H1 (cell line): ENCODE measurements around the gene KIT. TPM values are rescaled to one million over a fixed set of nuclear protein-coding genes. Genes with fewer than 3 reads are reported as not detected.

ENCODE experiments used
- CTCF ChIA-PET: fragments of 300-600 bp; sonication (Branson Sonifier 250); formaldehyde crosslinking; loops from one replicate; lab custom pipeline; 2021; ENCODE audit not compliant: partially characterized antibody; lab: Charles Lee
- POLR2A ChIA-PET: fragments of 300-600 bp; sonication (Branson Sonifier 250); formaldehyde crosslinking; loops from one replicate; lab custom pipeline; 2021; ENCODE audit warnings: inconsistent platforms; ENCODE audit not compliant: partially characterized antibody; lab: Charles Lee
- DNase-seq, 2 experiments: peaks; one replicate each; pipeline versions ENCODE4 v3.0.0 to v3.0.0-alpha.2; 2010 to 2022; ENCODE audit warnings: low spot score in 2 of 2, low read depth in 1 of 2, mixed read lengths in 1 of 2
- FAIRE-seq: peaks from 2 replicates; lab custom pipeline; 2011; peaks lifted over from hg19 to GRCh38; lab: Jason Lieb, UNC
- H2AFZ ChIP-seq: 2 replicates; pipeline ENCODE4 v1.8.1; 2012; ENCODE audit warnings: low read length, inconsistent platforms
- H2AK5ac ChIP-seq: 2 replicates; pipeline ENCODE4 v1.6.1; 2013; ENCODE audit warnings: low read depth, low read length
- H2BK120ac ChIP-seq: replicated peaks from 2 replicates; pipeline ENCODE3; 2013; ENCODE audit warnings: low read depth, low read length, inconsistent platforms
- H2BK12ac ChIP-seq: 2 replicates; pipeline ENCODE4 v1.6.1; 2013; ENCODE audit warnings: low read depth, low read length
- H2BK15ac ChIP-seq: 2 replicates; pipeline ENCODE4 v1.6.1; 2013; ENCODE audit warnings: low read length
- H2BK20ac ChIP-seq: 2 replicates; pipeline ENCODE4 v1.6.1; 2013; ENCODE audit warnings: low read length
- H2BK5ac ChIP-seq: 2 replicates; pipeline ENCODE4 v1.6.1; 2013; ENCODE audit warnings: low read depth, low read length
- H3K14ac ChIP-seq: 2 replicates; pipeline ENCODE4 v1.6.1; 2013; ENCODE audit warnings: inconsistent platforms; ENCODE audit not compliant: insufficient read length
- H3K18ac ChIP-seq: 2 replicates; pipeline ENCODE4 v1.6.1; 2013; ENCODE audit warnings: low read length; ENCODE audit errors: extremely low read depth
- H3K23ac ChIP-seq: 2 replicates; pipeline ENCODE4 v1.6.1; 2013; ENCODE audit warnings: inconsistent platforms; ENCODE audit not compliant: insufficient read length
- H3K23me2 ChIP-seq: 2 replicates; pipeline ENCODE4 v1.6.1; 2013; ENCODE audit warnings: low read depth, low read length
- H3K27ac ChIP-seq: 2 replicates; pipeline ENCODE4 v1.6.1; 2011; ENCODE audit warnings: low read depth, low read length, inconsistent platforms
- H3K27me3 ChIP-seq, 4 experiments: replicated peaks in 1 of 4; 1 replicate in 1 of 4; 2 replicates in 3 of 4; pipeline versions ENCODE4 v1.6.1 to v1.8.1; 2011 to 2013; ENCODE audit warnings: low read length in 3 of 4, mild to moderate bottlenecking in 3 of 4, inconsistent platforms in 2 of 4, mixed read lengths in 2 of 4, moderate library complexity in 1 of 4; ENCODE audit not compliant: control insufficient read depth in 3 of 4, insufficient read depth in 3 of 4; ENCODE audit errors: extremely low read depth in 1 of 4
- H3K36me3 ChIP-seq, 4 experiments: 2 replicates each; pipeline versions ENCODE4 v1.6.1 to v1.8.1; 2011 to 2013; ENCODE audit warnings: mild to moderate bottlenecking in 4 of 4, low read length in 3 of 4, moderate library complexity in 2 of 4, control low read depth in 1 of 4, inconsistent platforms in 1 of 4; ENCODE audit not compliant: insufficient read depth in 4 of 4, control insufficient read depth in 2 of 4
- H3K4ac ChIP-seq: replicated peaks from 2 replicates; pipeline ENCODE3; 2013; ENCODE audit warnings: low read length, low read depth, mixed read lengths, inconsistent platforms; ENCODE audit not compliant: insufficient read length
- H3K4me1 ChIP-seq, 4 experiments: replicated peaks in 1 of 4; 1 replicate in 1 of 4; 2 replicates in 3 of 4; pipeline versions ENCODE4 v1.6.1 to v1.8.1; 2011 to 2013; ENCODE audit warnings: low read length in 3 of 4, inconsistent platforms in 2 of 4, mixed read lengths in 1 of 4; ENCODE audit not compliant: insufficient read depth in 4 of 4, control insufficient read depth in 3 of 4
- H3K4me2 ChIP-seq, 2 experiments: 2 replicates each; pipeline versions ENCODE4 v1.6.1 to v1.8.1; 2011 to 2013; ENCODE audit warnings: low read depth in 2 of 2, low read length in 2 of 2, control low read depth in 1 of 2, inconsistent platforms in 1 of 2, mild to moderate bottlenecking in 1 of 2; ENCODE audit not compliant: insufficient read depth in 1 of 2
- H3K4me3 ChIP-seq, 4 experiments: fragments of 200-600, 300-600 bp in 1 of 4; sonication (generic), shearing (Covaris generic), sonication (Bioruptor Twin) in 1 of 4; 2 replicates each; pipeline versions ENCODE4 v1.5.1 to v1.8.1; 2011 to 2016; ENCODE audit warnings: low read length in 4 of 4, low read depth in 3 of 4, control low read depth in 2 of 4, inconsistent platforms in 2 of 4, mild to moderate bottlenecking in 2 of 4, mixed read lengths in 1 of 4, moderate library complexity in 1 of 4; ENCODE audit not compliant: insufficient read depth in 2 of 4; ENCODE audit errors: extremely low read depth in 1 of 4
- H3K56ac ChIP-seq: replicated peaks from 2 replicates; pipeline ENCODE3; 2013; ENCODE audit warnings: low read depth, mild to moderate bottlenecking, mixed read lengths, low read length, inconsistent platforms; ENCODE audit not compliant: insufficient read length
- H3K79me1 ChIP-seq: 2 replicates; pipeline ENCODE4 v1.6.1; 2013; ENCODE audit warnings: low read depth, low read length, control low read depth
- H3K79me2 ChIP-seq, 2 experiments: 2 replicates each; pipeline versions ENCODE4 v1.6.1 to v1.8.1; 2012 to 2013; ENCODE audit warnings: low read length in 2 of 2, mild to moderate bottlenecking in 2 of 2, inconsistent platforms in 1 of 2; ENCODE audit not compliant: insufficient read depth in 2 of 2, control insufficient read depth in 1 of 2
- H3K9ac ChIP-seq, 4 experiments: replicated peaks in 1 of 4; 1 replicate in 1 of 4; 2 replicates in 3 of 4; pipeline versions ENCODE4 v1.6.1 to v1.8.1; 2011 to 2013; ENCODE audit warnings: low read depth in 3 of 4, low read length in 3 of 4, control low read depth in 2 of 4, mild to moderate bottlenecking in 2 of 4, moderate library complexity in 2 of 4, inconsistent platforms in 1 of 4; ENCODE audit errors: extremely low read depth in 1 of 4
- H3K9me3 ChIP-seq, 2 experiments: 2 replicates each; pipeline versions ENCODE4 v1.6.1 to v1.8.1; 2012 to 2013; ENCODE audit warnings: mild to moderate bottlenecking in 2 of 2, moderate library complexity in 2 of 2, control low read depth in 1 of 2, inconsistent platforms in 1 of 2, low read depth in 1 of 2, low read length in 1 of 2, mixed read lengths in 1 of 2; ENCODE audit not compliant: insufficient read depth in 2 of 2
- H4K20me1 ChIP-seq, 2 experiments: replicated peaks in 1 of 2; 2 replicates each; pipeline versions ENCODE3 to v1.8.1; 2011 to 2013; ENCODE audit warnings: inconsistent platforms in 2 of 2, low read length in 2 of 2, mild to moderate bottlenecking in 1 of 2; ENCODE audit not compliant: insufficient read depth in 2 of 2, control insufficient read depth in 1 of 2
- H4K5ac ChIP-seq: 2 replicates; pipeline ENCODE4 v1.6.1; 2013; ENCODE audit warnings: low read length, low read depth, mixed read lengths, inconsistent platforms; ENCODE audit not compliant: insufficient read length
- H4K8ac ChIP-seq: 2 replicates; pipeline ENCODE4 v1.8.0; 2013; ENCODE audit warnings: mild to moderate bottlenecking, moderate library complexity, low read length, inconsistent platforms; ENCODE audit not compliant: insufficient read depth; ENCODE audit errors: extremely low read depth
- H4K91ac ChIP-seq: replicated peaks from 2 replicates; pipeline ENCODE3; 2013; ENCODE audit warnings: low read length, mixed read lengths, inconsistent platforms; ENCODE audit not compliant: insufficient read length
- ATF2 ChIP-seq: IDR thresholded peaks from 2 replicates; pipeline ENCODE4 v1.6.1; 2012; ENCODE audit warnings: low read length, inconsistent platforms
- SUZ12 ChIP-seq: fragments of 200-600 bp; sonication (generic); IDR thresholded peaks from 2 replicates; pipeline ENCODE4 v1.6.1; 2012; ENCODE audit warnings: mild to moderate bottlenecking, inconsistent platforms, low read length, moderate library complexity, mixed read lengths
- TBP ChIP-seq: IDR thresholded peaks from 2 replicates; pipeline ENCODE4 v1.6.1; 2011; ENCODE audit warnings: low read depth, low read length, improper control_type of control experiment
- WGBS, 2 experiments: shearing (Covaris generic) in 1 of 2; methylation state at CpG; one replicate each; pipeline versions ENCODE4 v1.1.6 to v1.1.7; 2013 to 2015; ENCODE audit warnings: low lambda C conversion rate in 2 of 2, mixed read lengths in 2 of 2, inconsistent platforms in 1 of 2, low coverage in 1 of 2, missing lambda C conversion rate in 1 of 2; ENCODE audit not compliant: insufficient replicate concordance in 2 of 2, insufficient coverage in 1 of 2, insufficient read length in 1 of 2; ENCODE audit errors: extremely low coverage in 1 of 2, missing lambda C conversion rate in 1 of 2; 5-methylcytosine and 5-hydroxymethylcytosine counted together
- polyA plus RNA-seq, 7 experiments: library from polyadenylated mRNA; depleted of rRNA in 3 of 7; stranded (reverse) in 5 of 7; unstranded in 2 of 7; fragments of >200 nt in 5 of 7; fragments of 200-250 nt in 2 of 7; gene quantifications; 1 replicate in 5 of 7; 2 replicates in 1 of 7; 4 replicates in 1 of 7; pipeline versions ENCODE4 v1.2.1 to v1.2.3, GENCODE V29; 2011 to 2013; ENCODE audit warnings: missing spikeins in 2 of 7, mixed read lengths in 2 of 7
- total RNA-seq: library from RNA; stranded (reverse); fragmentation: NEBNext Ultra II Directional; extraction: Animal tissue kit (Norgen Biotek cat#: 25700); gene quantifications from 2 replicates; pipeline ENCODE4 v1.2.1, GENCODE V29; 2021

The KIT gene
- total and polyA plus RNA-seq, 2 of the 8 experiments (the other 6 are each of a cell fraction or from before 2014, with no cell fraction given) = 14.4 to 24.8 TPM

- WGBS, 2 experiments = 85% methylated on average over 4 of the region's 4 CpGs; no CpG with 5 or more reads in 1 of the 2 experiments
- TF ChIP-seq ATF2 (no peak), SUZ12 (no peak), TBP (no peak)
These were observed 45.4 kb downstream of the KIT start for GRCh38 chr4:54703182-54703581.

More at GRCh38 chr4:54703182-54703581, 45.4 kb downstream of the KIT start:
- Histone ChIP-seq H4K91ac (no peak overlapping the region), H3K27me3 (peaks cover 0 to 1% (median 0%) of the 10 kb centered on the region in 4 experiments; a peak in 1 of 7 replicates), H3K4me1 (no peaks in the 10 kb centered on the region), H3K56ac (no peak overlapping the region), H3K4me3 (no peak overlapping the region), H3K23ac (no peak overlapping the region), H2AK5ac (no peak overlapping the region), H3K18ac (no peak overlapping the region), H2AFZ (no peak overlapping the region), H4K5ac (no peak overlapping the region), H3K14ac (no peak overlapping the region), H2BK5ac (no peak overlapping the region), H3K27ac (no peak overlapping the region), H4K8ac (no peak overlapping the region), H3K79me1 (no peaks in the 10 kb centered on the region), H3K36me3 (peaks cover 0 to 25% (median 8%) of the 10 kb centered on the region in 4 experiments; a peak in 7 of 8 replicates), H2BK20ac (no peak overlapping the region), H3K9me3 (no peaks in the 10 kb centered on the region), H3K4ac (no peak overlapping the region), H3K9ac (no peak overlapping the region), H2BK120ac (no peak overlapping the region), H3K79me2 (no peaks in the 10 kb centered on the region), H4K20me1 (no peaks in the 10 kb centered on the region), H2BK15ac (no peak overlapping the region), H2BK12ac (no peak overlapping the region), H3K4me2 (no peak overlapping the region), H3K23me2 (no peaks in the 10 kb centered on the region; the same call in 1 of the 2 replicates)
- no peak for FAIRE-seq
- no peak for DNase-seq
- POLR2A ChIA-PET = interaction anchor here (1.1 kb wide), 1 partner anchor 12 kb away, joined by 3 read pairs; no protein-coding TSS in a partner anchor
- CTCF ChIA-PET = interaction anchor here (0.8 to 1.0 kb wide), 2 partner anchors 9 to 139 kb away, joined by 3 read pairs; no protein-coding TSS in a partner anchor
